Activated gamma-delta T cell treated with Interleukin-2 at 50 U/mL for 16 hours (primary cell): ENCODE data around the gene ABO.
"Not testable (repeated sequence)": the region's sequence is repeated elsewhere in the genome, so short reads cannot be mapped to it uniquely, and the experiment has no call there.

Experiments
- DNase-seq: peaks from one replicate; pipeline ENCODE4 v3.0.0-alpha.2; 2020

ABO gene

GRCh38 chr9:133223159-133223756 lies 51.7 kb downstream of the ABO start:
- not testable (repeated sequence) for DNase-seq

- not testable (repeated sequence) for DNase-seq
Measured at GRCh38 chr9:133221994-133222393, 53.0 kb downstream of the ABO start.

- no peak for DNase-seq
Measured at GRCh38 chr9:133221177-133221809, 53.7 kb downstream of the ABO start.

- not testable (repeated sequence) for DNase-seq
Measured at GRCh38 chr9:133218049-133218975, 56.7 kb downstream of the ABO start.

GRCh38 chr9:133217333-133217988 lies 57.5 kb downstream of the ABO start:
- DNase-seq: not testable (repeated sequence)

- DNase-seq: not testable (repeated sequence)
Measured at GRCh38 chr9:133214276-133214675, 60.7 kb downstream of the ABO start.

GRCh38 chr9:133210609-133211008 lies 64.4 kb downstream of the ABO start:
- DNase-seq: no peak

GRCh38 chr9:133210202-133210532 lies 64.8 kb downstream of the ABO start:
- no peak for DNase-seq

GRCh38 chr9:133209327-133210201 lies 65.4 kb downstream of the ABO start:
- DNase-seq: not testable (repeated sequence)

GRCh38 chr9:133208880-133209300 lies 66.1 kb downstream of the ABO start, which contains the start of gene OBP2B:
Gene OBP2B, minus strand, starts transcription at chr9:133209250. Its CDS starts 51 bp downstream, at chr9:133209199.
- not testable (repeated sequence) for DNase-seq

- DNase-seq: not testable (repeated sequence)
Measured at GRCh38 chr9:133208171-133208879, 66.7 kb downstream of the ABO start.

GRCh38 chr9:133207540-133208170 lies 67.3 kb downstream of the ABO start:
- DNase-seq: no peak

- DNase-seq: no peak
Measured at GRCh38 chr9:133207021-133207531, 67.9 kb downstream of the ABO start.

GRCh38 chr9:133205996-133206931 lies 68.7 kb downstream of the ABO start:
- DNase-seq: no peak

GRCh38 chr9:133205481-133205887 lies 69.5 kb downstream of the ABO start:
- not testable (repeated sequence) for DNase-seq
